ENCODE data around the gene CADM2.

CADM2 gene

DNA sequence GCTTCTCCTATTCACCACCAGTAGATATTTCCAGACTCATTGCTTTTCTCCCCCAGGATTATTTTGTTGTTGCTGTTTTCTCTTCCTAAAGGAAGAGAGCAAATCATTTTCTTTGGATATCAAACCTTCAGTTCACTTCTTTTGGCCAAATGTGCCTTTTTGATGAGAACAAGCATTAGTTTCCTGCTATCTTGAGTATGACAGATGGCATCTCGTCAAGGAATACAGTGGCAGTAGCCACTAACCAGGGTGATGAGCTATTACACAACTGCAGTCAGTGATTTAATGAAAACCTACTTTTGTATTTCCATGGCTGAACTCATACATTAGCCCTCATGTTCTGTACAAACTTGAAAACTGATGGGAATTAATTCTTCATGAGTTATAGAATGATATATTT, 354.6 kb downstream of the CADM2 start:
- DNase-seq (ENCODE audit: low read depth, low spot score), result no peak

- DNase-seq (ENCODE audit: low read depth, low spot score), result no peak
Observed at GRCh38 chr3:85316252-85316651, 357.5 kb downstream of the CADM2 start.

GRCh38 chr3:85321892-85322291, 363.1 kb downstream of the CADM2 start:
- DNase-seq (ENCODE audit: low read depth, low spot score), result no peak

GRCh38 chr3:85330071-85330470, 371.3 kb downstream of the CADM2 start:
- DNase-seq (ENCODE audit: low read depth, low spot score), result no peak

- DNase-seq (ENCODE audit: low read depth, low spot score), result no peak
Observed at GRCh38 chr3:85337895-85338294, 379.1 kb downstream of the CADM2 start.

DNA sequence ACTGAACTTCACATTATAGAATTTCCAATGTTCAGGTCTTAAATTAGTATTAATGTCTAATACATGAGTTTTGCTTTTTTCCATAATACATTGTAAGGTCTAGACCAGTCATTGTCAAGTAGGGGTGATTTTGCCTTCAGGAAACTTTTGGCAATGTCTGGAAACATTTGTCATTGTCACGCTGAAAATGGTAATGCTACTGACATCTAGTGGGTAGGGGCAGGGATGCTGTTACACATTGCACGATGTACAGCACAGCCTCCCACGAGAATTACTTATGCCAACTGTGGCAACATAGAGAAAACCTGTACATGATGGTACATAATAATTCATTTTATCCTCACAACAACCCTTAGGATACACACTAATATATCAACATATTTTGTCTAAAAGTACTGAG, 384.1 kb downstream of the CADM2 start:
- DNase-seq (ENCODE audit: low read depth, low spot score), result no peak

DNA sequence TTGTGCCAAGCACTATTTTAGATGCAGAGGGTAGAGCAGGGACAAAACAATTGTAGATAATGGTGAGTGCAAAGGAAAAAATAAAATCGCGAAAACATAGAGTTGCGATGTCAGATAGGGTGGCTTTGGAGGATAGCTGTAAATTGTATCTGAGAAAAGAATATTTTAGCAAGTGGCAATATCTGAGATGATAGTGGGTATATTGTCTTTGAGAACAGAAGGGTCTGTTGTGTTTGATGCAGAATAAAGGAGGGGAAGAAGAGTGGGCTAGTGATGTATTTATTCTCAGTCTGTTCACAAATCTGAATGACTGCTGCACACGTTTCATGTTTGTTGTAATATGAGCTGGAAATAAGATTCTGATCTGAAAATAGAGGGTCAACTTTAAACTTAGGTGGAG, 396.8 kb downstream of the CADM2 start:
- no peak for DNase-seq (ENCODE audit: low read depth, low spot score)

GRCh38 chr3:85360742-85361387, 402.1 kb downstream of the CADM2 start:
- DNase-seq (ENCODE audit: low read depth, low spot score), result no peak

- DNase-seq (ENCODE audit: low read depth, low spot score), result no peak
Observed at GRCh38 chr3:85364296-85364909, 405.6 kb downstream of the CADM2 start.

DNA sequence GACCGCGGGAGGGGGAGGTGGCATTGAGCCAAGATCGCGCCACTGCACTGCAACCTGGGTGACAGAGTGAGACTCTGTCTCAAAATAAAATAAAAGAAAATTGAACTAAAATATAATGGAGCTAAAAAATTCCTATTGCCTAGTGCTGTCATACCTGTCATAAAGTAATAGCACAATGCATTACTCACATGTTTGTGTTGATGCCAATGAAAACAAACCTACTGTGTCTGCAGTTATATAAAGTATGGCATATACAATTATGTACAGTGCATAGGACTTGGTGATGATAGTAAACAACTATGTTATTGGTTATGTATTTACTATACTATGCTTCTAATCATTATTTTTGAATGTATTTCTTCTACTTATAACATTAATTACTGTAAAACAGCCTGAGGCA, 411.6 kb downstream of the CADM2 start:
- no peak for DNase-seq (ENCODE audit: low read depth, low spot score)

DNA sequence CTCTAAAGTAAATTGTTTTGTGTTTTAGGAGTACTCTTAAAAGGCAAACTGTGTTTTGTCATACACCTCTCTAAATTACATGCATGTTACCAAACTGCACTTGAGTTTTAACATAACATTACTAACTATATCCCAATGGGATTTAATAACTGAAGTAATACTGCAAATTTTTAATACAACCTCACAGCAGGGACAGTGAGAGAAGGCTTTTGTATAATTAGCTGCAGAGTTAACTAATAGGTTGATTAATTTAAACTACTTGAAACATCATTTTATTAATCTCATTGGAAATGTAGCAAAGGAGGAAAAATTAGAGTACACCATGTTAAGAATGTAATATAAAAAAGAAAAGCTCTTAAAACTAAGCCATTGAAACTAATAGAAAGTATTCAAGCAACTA, 417.3 kb downstream of the CADM2 start:
- no peak for DNase-seq (ENCODE audit: low read depth, low spot score)

DNA sequence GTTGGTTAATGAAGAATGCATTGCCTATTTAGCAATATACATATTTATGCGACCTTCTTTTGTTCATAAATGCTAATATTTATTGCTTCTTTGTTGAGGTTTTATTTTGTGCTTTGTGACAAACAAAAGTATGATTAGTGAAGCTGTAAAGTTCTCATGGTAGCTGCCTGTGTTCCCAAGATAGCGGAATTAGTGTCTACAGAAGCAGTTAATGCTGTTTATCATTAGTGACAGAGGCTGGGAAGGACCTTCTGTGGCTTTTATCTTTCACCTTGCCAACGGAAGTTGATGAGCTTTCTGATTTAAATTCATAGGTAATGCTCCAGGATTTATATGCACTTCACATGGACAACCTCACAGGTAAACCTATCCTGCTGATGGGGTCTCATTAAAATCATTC, 418.3 kb downstream of the CADM2 start:
- no peak for DNase-seq (ENCODE audit: low read depth, low spot score)

DNA sequence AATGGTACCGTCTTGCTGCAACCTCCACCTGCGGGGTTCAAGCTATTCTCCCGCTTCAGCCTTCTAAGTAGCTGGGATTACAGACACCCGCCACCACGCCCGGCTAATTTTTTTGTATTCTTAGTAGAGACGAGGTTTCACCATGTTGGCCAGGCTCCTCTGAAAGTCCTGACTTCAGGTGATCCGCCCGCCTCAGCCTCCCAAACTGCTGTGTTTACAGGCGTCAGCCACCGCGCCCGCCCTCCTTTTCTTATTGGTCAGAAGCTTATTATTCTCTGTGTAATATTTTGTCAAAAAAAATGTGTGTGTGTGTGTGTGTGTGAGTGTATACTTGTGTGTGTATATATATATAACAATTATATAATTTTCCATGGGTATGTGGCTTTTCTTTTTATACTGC, 425.6 kb downstream of the CADM2 start:
- no peak for DNase-seq (ENCODE audit: low read depth, low spot score)

DNA sequence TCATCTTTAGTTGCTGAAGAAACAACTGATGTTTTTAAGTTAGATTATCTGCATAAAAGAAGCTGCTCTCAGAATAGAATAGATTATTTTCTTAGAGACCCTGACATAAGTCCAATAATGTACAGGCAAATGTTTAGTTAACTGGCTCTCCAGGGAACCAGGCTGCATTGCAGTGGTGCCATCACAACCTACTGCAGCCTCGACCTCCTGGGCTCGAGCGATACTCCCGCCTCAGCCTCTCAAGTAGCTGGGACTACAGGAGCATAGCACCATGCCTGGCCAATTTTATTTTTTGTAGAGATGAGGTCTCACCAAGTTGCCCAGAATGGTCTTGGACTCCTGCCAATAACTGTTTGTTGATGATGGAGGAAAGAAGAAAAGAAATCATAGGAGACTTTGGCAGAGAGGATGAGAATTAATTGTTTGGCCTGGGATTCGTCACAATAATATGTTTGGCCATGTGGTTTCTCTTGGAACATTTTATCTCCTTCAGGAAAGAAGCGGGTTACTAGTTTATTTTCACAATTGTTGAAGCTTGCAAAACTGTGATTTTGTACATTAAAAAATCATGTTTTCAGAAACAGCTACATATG, 429.2 kb downstream of the CADM2 start:
- DNase-seq (ENCODE audit: low read depth, low spot score), result no peak

- no peak for DNase-seq (ENCODE audit: low read depth, low spot score)
Observed at GRCh38 chr3:85394424-85394823, 435.6 kb downstream of the CADM2 start.

DNA sequence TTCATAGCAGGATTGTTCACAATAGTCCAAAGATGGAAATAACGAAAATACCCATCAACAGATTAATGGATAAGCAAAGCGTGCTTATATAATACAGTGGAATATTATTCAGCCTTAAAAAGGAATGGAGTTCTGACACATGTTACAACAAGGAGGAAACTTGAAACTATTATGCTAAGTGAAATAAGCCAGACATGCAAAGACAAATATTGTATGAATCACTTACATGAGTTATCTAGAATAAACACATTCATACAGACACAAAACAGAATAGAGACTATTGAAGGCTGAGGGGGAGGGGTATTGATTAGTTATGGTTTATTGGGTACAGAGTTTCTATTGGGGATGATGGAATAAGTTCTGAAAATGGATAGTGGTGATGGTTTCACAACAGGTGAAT, 438.6 kb downstream of the CADM2 start:
- no peak for DNase-seq (ENCODE audit: low read depth, low spot score)

GRCh38 chr3:85426121-85426520, 467.3 kb downstream of the CADM2 start:
- DNase-seq (ENCODE audit: low read depth, low spot score), result no peak

DNA sequence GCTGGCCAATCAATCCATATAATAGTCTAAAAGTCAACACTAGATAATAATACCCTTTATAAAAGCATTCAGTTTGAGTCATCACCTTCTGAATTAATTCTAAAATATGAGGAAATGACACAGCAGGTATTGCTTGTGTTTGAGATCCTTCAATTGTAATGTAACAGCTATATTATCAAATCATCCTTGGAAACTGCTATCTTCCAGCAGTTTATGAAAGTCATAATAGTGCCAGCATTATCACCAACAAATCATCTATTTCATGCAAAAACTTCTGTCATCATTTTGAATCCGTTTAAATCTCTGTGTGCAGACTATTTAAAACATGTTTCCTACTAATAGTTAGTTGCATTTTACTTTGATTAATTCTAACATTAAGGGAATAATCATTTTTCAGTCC, 468.7 kb downstream of the CADM2 start:
- no peak for DNase-seq (ENCODE audit: low read depth, low spot score)

GRCh38 chr3:85432081-85432480, 473.3 kb downstream of the CADM2 start:
- DNase-seq (ENCODE audit: low read depth, low spot score), result no peak

GRCh38 chr3:85433319-85433718, 474.5 kb downstream of the CADM2 start:
- DNase-seq (ENCODE audit: low read depth, low spot score), result no peak

- DNase-seq (ENCODE audit: low read depth, low spot score), result no peak
Observed at GRCh38 chr3:85455561-85456200, 496.9 kb downstream of the CADM2 start.

- no peak for DNase-seq (ENCODE audit: low read depth, low spot score)
Observed at GRCh38 chr3:85474241-85474640, 515.5 kb downstream of the CADM2 start.

- DNase-seq (ENCODE audit: low read depth, low spot score), result no peak
Observed at GRCh38 chr3:85475346-85475745, 516.6 kb downstream of the CADM2 start.

Measured in activated naive CD8-positive, alpha-beta T cell treated with anti-CD3 and anti-CD28 coated beads, Interleukin-2, amount 50 U/mL, for 16 hours (primary cell).